ENCODE measurements around the gene TMEM131.

DNA sequence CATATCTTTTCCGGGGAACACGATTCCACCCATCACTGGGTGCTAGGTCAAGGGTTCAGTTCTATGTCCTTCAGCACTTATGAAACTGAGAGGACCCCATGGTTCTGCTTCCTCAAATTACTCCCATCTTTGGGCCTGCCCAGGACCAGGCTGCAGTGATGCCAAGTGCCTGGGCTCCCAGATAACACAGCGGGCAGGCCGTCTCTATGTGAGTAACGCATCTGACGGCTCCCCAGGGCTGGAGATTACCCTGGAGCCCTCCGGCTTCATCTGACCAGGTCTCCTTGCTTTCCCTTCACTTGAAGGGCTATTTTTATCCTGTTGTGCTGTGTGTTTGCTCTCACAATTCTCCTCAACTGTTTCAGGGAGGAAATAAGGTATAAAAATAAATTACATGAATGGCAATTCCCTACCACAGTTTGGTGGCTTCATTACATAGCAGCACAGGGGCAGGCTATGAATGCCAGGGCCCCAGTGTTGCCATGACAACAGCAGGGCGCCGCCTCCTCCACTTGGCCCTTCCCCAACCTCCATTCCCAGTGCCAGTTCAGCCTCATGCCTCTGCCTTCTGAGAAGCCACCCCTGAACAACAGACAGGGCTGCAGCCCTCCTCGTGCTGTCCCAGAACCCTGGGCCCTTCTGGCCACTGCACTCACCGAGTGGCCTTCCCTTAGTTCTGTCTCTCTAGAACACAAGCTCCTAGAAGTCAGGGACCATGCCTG is 25.4 kb upstream of the TMEM131 start:
- TF ChIP-seq, protein P1, sequence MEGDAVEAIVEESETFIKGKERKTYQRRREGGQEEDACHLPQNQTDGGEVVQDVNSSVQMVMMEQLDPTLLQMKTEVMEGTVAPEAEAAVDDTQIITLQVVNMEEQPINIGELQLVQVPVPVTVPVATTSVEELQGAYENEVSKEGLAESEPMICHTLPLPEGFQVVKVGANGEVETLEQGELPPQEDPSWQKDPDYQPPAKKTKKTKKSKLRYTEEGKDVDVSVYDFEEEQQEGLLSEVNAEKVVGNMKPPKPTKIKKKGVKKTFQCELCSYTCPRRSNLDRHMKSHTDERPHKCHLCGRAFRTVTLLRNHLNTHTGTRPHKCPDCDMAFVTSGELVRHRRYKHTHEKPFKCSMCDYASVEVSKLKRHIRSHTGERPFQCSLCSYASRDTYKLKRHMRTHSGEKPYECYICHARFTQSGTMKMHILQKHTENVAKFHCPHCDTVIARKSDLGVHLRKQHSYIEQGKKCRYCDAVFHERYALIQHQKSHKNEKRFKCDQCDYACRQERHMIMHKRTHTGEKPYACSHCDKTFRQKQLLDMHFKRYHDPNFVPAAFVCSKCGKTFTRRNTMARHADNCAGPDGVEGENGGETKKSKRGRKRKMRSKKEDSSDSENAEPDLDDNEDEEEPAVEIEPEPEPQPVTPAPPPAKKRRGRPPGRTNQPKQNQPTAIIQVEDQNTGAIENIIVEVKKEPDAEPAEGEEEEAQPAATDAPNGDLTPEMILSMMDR (IDR thresholded peaks at IDR 0.05), result no peak
- no peak for TF ChIP-seq EP300 (IDR thresholded peaks at IDR 0.05)
